Liver (tissue), 9 donors: ENCODE results near the gene ABLIM1. TPM values are rescaled to one million over a fixed set of nuclear protein-coding genes. Genes with fewer than 3 reads are reported as not detected.

ENCODE experiments used
- DNase-seq: peaks from one replicate; pipeline ENCODE4 v3.0.0-alpha.2; 2017; ENCODE audit warnings: low spot score
- H3K27ac ChIP-seq, 2 donors: one replicate each; pipeline ENCODE4 v1.7.0; 2013; ENCODE audit warnings: inconsistent platforms in 2 of 2, low read length in 2 of 2, control low read depth in 1 of 2, low read depth in 1 of 2, mild to moderate bottlenecking in 1 of 2
- H3K27me3 ChIP-seq, 4 donors: one replicate each; pipeline versions ENCODE4 v1.6.1 to v1.7.0; 2013; ENCODE audit warnings: low read length in 3 of 4, inconsistent platforms in 1 of 4, mild to moderate bottlenecking in 1 of 4, moderate library complexity in 1 of 4; ENCODE audit not compliant: control insufficient read depth in 4 of 4, insufficient read depth in 4 of 4
- H3K36me3 ChIP-seq, 4 donors: one replicate each; pipeline versions ENCODE4 v1.6.1 to v1.7.0; 2013; ENCODE audit warnings: low read length in 3 of 4, mild to moderate bottlenecking in 3 of 4, low read depth in 1 of 4, moderate library complexity in 1 of 4; ENCODE audit not compliant: control insufficient read depth in 4 of 4, insufficient read depth in 3 of 4
- H3K4me1 ChIP-seq, 4 donors: one replicate each; pipeline versions ENCODE4 v1.6.1 to v1.7.0; 2013; ENCODE audit warnings: low read length in 3 of 4, mild to moderate bottlenecking in 3 of 4, moderate library complexity in 1 of 4; ENCODE audit not compliant: control insufficient read depth in 4 of 4, insufficient read depth in 4 of 4
- H3K4me3 ChIP-seq, 3 donors: one replicate each; pipeline versions ENCODE4 v1.6.1 to v1.7.0; 2013; ENCODE audit warnings: low read length in 3 of 3, control low read depth in 1 of 3, low read depth in 1 of 3, mild to moderate bottlenecking in 1 of 3
- H3K9ac ChIP-seq, 2 donors: one replicate each; pipeline ENCODE4 v1.7.0; 2013; ENCODE audit warnings: low read length in 2 of 2, mild to moderate bottlenecking in 2 of 2, moderate library complexity in 2 of 2, control low read depth in 1 of 2, low read depth in 1 of 2
- H3K9me3 ChIP-seq, 4 donors: one replicate each; pipeline versions ENCODE4 v1.6.1 to v1.7.0; 2013; ENCODE audit warnings: low read length in 3 of 4; ENCODE audit not compliant: control insufficient read depth in 4 of 4
- ATF3 ChIP-seq: IDR thresholded peaks from 2 replicates; pipeline ENCODE4 v1.6.1; 2016; ENCODE audit warnings: antibody characterized with exemption
- CTCF ChIP-seq: fragments of 150-350 bp; IDR thresholded peaks from 2 replicates; pipeline ENCODE4 v1.5.1; 2017; ENCODE audit warnings: improper control_type of control experiment, low read depth, low read length; ENCODE audit not compliant: missing input control
- EGR1 ChIP-seq, 2 donors: IDR thresholded peaks; 2 replicates each; pipeline ENCODE4 v1.6.1; 2016 to 2018; ENCODE audit warnings: antibody characterized with exemption in 2 of 2, low read depth in 2 of 2
- FOXA2 ChIP-seq: IDR thresholded peaks from 2 replicates; pipeline ENCODE4 v1.6.1; 2016; ENCODE audit warnings: antibody characterized with exemption
- GABPA ChIP-seq, 2 donors: IDR thresholded peaks in 1 of 2; conservative IDR thresholded peaks in 1 of 2; 2 replicates each; pipeline ENCODE4 v1.6.1; 2016; ENCODE audit warnings: antibody characterized with exemption in 2 of 2, mild to moderate bottlenecking in 1 of 2, moderate library complexity in 1 of 2
- HNF4G ChIP-seq: IDR thresholded peaks from 2 replicates; pipeline ENCODE4 v1.6.1; 2016; ENCODE audit warnings: antibody characterized with exemption
- JUND ChIP-seq, 2 donors: IDR thresholded peaks; 2 replicates each; pipeline ENCODE4 v1.6.1; 2016; ENCODE audit warnings: antibody characterized with exemption in 2 of 2
- MAX ChIP-seq: IDR thresholded peaks from 2 replicates; pipeline ENCODE4 v1.6.1; 2016; ENCODE audit warnings: antibody characterized with exemption
- NR2F2 ChIP-seq: IDR thresholded peaks from 2 replicates; pipeline ENCODE4 v1.6.1; 2016; ENCODE audit warnings: antibody characterized with exemption
- RAD21 ChIP-seq, 2 donors: IDR thresholded peaks; 2 replicates each; pipeline ENCODE4 v1.6.1; 2016; ENCODE audit warnings: antibody characterized with exemption in 2 of 2, mild to moderate bottlenecking in 2 of 2
- REST ChIP-seq: IDR thresholded peaks from 2 replicates; pipeline ENCODE4 v1.6.1; 2016; ENCODE audit warnings: antibody characterized with exemption, mild to moderate bottlenecking
- RXRA ChIP-seq, 2 donors: IDR thresholded peaks; 2 replicates each; pipeline ENCODE4 v1.6.1; 2017 to 2018; ENCODE audit warnings: antibody characterized with exemption in 2 of 2, mild to moderate bottlenecking in 1 of 2
- SP1 ChIP-seq: IDR thresholded peaks from 2 replicates; pipeline ENCODE4 v1.6.1; 2018; ENCODE audit warnings: antibody characterized with exemption, mild to moderate bottlenecking
- TAF1 ChIP-seq: conservative IDR thresholded peaks from 2 replicates; pipeline ENCODE4 v1.6.1; 2016; ENCODE audit warnings: antibody characterized with exemption, mild to moderate bottlenecking
- YY1 ChIP-seq: IDR thresholded peaks from 2 replicates; pipeline ENCODE4 v1.6.1; 2016; ENCODE audit warnings: antibody characterized with exemption, mild to moderate bottlenecking
- ZBTB33 ChIP-seq: IDR thresholded peaks from 2 replicates; pipeline ENCODE4 v1.6.1; 2016; ENCODE audit warnings: antibody characterized with exemption
- WGBS: extraction: QIAGEN DNeasy Blood & Tissue Kit; methylation state at CpG from one replicate; pipeline ENCODE4 v1.1.7; 2013; 5-methylcytosine and 5-hydroxymethylcytosine counted together
- polyA plus RNA-seq, 2 donors: library from polyadenylated mRNA; stranded (reverse) in 1 of 2; unstranded in 1 of 2; fragments of 200-250 nt in 1 of 2; fragments of >200 nt in 1 of 2; fragmentation: Nextera tagmentation in 1 of 2; extraction: Ambion mirVana in 1 of 2; gene quantifications; one replicate each; pipeline versions ENCODE4 v1.2.1 to v1.2.3, GENCODE V29; 2013 to 2015
- total RNA-seq, 2 donors: library from RNA; depleted of rRNA; stranded (reverse); fragments of >200 nt; gene quantifications; one replicate each; pipeline ENCODE4 v1.2.3, GENCODE V29; 2014
- donor health status: healthy.
- donor health status: healthy.
- donor health status: healthy.
- donor health status: healthy.
- donor health status: healthy.

Gene ABLIM1
- total and polyA plus RNA-seq, 4 donors: 10.9 to 31.3 (median 13.1) TPM

DNA sequence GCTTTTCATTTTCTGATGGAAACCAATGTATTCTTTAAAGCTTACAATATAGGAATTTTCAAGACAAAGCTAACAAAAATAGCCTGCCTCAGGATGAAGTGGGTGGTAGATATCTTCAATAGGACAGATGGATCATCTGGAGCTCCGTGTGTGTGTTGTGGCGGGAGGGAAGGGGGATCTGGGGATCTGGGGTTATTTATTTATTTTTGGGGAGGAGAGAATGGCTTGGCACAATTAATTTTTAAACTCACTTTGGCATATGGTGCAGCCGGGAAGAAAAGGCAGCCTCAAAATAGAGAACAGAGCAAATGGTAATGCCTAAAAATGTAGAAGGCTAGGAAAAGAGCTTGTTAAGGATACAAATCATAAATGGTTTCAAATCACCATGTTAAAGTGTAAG lies 11.6 kb upstream of the ABLIM1 start:
- no peak for DNase-seq
- Histone ChIP-seq H3K27me3 (no peaks in the 10 kb centered on the region), H3K9ac (no peak overlapping the region), H3K36me3 (no peaks in the 10 kb centered on the region), H3K27ac (no peak overlapping the region), H3K4me3 (no peak overlapping the region), H3K9me3 (no peaks in the 10 kb centered on the region), H3K4me1 (peaks cover 1 to 11% (median 8%) of the 10 kb centered on the region in 4 donors)
- 95% methylated on average over 3 of the region's 3 CpGs for WGBS
- TF ChIP-seq CTCF: no peak
- no peak for TF ChIP-seq SP1
- TF ChIP-seq GABPA (IDR thresholded peaks at IDR 0.05 in 1 of 2, conservative IDR thresholded peaks at IDR 0.05 in 1 of 2): no peak
- no peak for TF ChIP-seq EGR1 (IDR thresholded peaks at IDR 0.05; ENCODE audit: low read depth in 2 of 2)
- no peak for TF ChIP-seq HNF4G
- TF ChIP-seq ZBTB33: no peak
- TF ChIP-seq RXRA (IDR thresholded peaks at IDR 0.05): no peak
- no peak for TF ChIP-seq RAD21 (IDR thresholded peaks at IDR 0.05)

GRCh38 chr10:114668375-114669080 lies 10.5 kb upstream of the ABLIM1 start:
- no peak overlapping the region for H3K27ac ChIP-seq
- H3K9me3 ChIP-seq: no peaks in the 10 kb centered on the region
- TF ChIP-seq FOXA2: no peak
- TF ChIP-seq MAX: no peak
- TF ChIP-seq YY1: no peak
- TF ChIP-seq TAF1: no peak
- TF ChIP-seq JUND (IDR thresholded peaks at IDR 0.05): no peak
- no peak for TF ChIP-seq ATF3
- no peak for TF ChIP-seq SP1
- TF ChIP-seq EGR1 (IDR thresholded peaks at IDR 0.05; ENCODE audit: low read depth in 2 of 2): no peak
- TF ChIP-seq REST: no peak
- TF ChIP-seq NR2F2: no peak
- WGBS: 95% methylated on average over 6 of the region's 6 CpGs
- H3K4me3 ChIP-seq: no peak overlapping the region
- H3K9ac ChIP-seq: no peak overlapping the region
- no peak for DNase-seq
- H3K36me3 ChIP-seq: no peaks in the 10 kb centered on the region
- no peaks in the 10 kb centered on the region for H3K27me3 ChIP-seq
- peaks cover 0 to 15% (median 8%) of the 10 kb centered on the region in 4 donors for H3K4me1 ChIP-seq
